CD14-positive monocyte (primary cell): Measurements from ENCODE around the gene CHMP2B. TPM values are rescaled to one million over a fixed set of nuclear protein-coding genes. Genes with fewer than 3 reads are reported as not detected.

Experiments
- DNase-seq, 3 donors: peaks; one replicate each; pipeline ENCODE4 v3.0.0-alpha.2; 2011 to 2022
- H2AFZ ChIP-seq: 2 replicates; pipeline ENCODE4 v1.6.0; 2012; ENCODE audit warnings: mild to moderate bottlenecking, low read depth, low read length, inconsistent platforms; ENCODE audit not compliant: insufficient read depth, poor library complexity, severe bottlenecking
- H3K27ac ChIP-seq, 2 donors: 1 replicate in 1 of 2; 2 replicates in 1 of 2; pipeline ENCODE4 v1.5.1; 2012 to 2013; ENCODE audit warnings: low read length in 2 of 2, control low read depth in 1 of 2, inconsistent platforms in 1 of 2, low read depth in 1 of 2, mild to moderate bottlenecking in 1 of 2
- H3K27me3 ChIP-seq, 2 donors: one replicate each; pipeline versions ENCODE4 v1.6.0 to v1.6.1; 2011 to 2013; ENCODE audit warnings: low read length in 2 of 2; ENCODE audit not compliant: control insufficient read depth in 2 of 2, insufficient read depth in 2 of 2
- H3K36me3 ChIP-seq, 2 donors: replicated peaks in 1 of 2; 1 replicate in 1 of 2; 2 replicates in 1 of 2; pipeline versions ENCODE4 v1.5.1 to v1.6.1; 2012 to 2013; ENCODE audit warnings: low read length in 2 of 2, control low read depth in 1 of 2, inconsistent platforms in 1 of 2, mild to moderate bottlenecking in 1 of 2; ENCODE audit not compliant: insufficient read depth in 2 of 2, control insufficient read depth in 1 of 2
- H3K4me1 ChIP-seq, 2 donors: 1 replicate in 1 of 2; 2 replicates in 1 of 2; pipeline versions ENCODE4 v1.5.1 to v1.6.1; 2012 to 2013; ENCODE audit warnings: low read length in 2 of 2, control low read depth in 1 of 2, inconsistent platforms in 1 of 2, mild to moderate bottlenecking in 1 of 2, moderate library complexity in 1 of 2; ENCODE audit not compliant: insufficient read depth in 2 of 2, control insufficient read depth in 1 of 2
- H3K4me2 ChIP-seq: replicated peaks from 2 replicates; pipeline ENCODE3; 2012; ENCODE audit warnings: low read length, moderate library complexity, mild to moderate bottlenecking; ENCODE audit not compliant: poor library complexity, severe bottlenecking; ENCODE audit errors: extremely low read depth
- H3K4me3 ChIP-seq, 3 experiments: fragments of 200-600 bp in 1 of 3; sonication (generic) in 1 of 3; replicated peaks in 1 of 3; 1 replicate in 2 of 3; 2 replicates in 1 of 3; pipeline ENCODE4 v1.5.1; 2011 to 2013; ENCODE audit warnings: low read length in 3 of 3, mild to moderate bottlenecking in 3 of 3, control low read depth in 2 of 3, low read depth in 2 of 3, inconsistent platforms in 1 of 3, moderate library complexity in 1 of 3
- H3K79me2 ChIP-seq: 2 replicates; pipeline ENCODE4 v1.6.0; 2012; ENCODE audit warnings: mild to moderate bottlenecking, control low read depth, inconsistent platforms, low read length, moderate library complexity; ENCODE audit not compliant: insufficient read depth
- H3K9ac ChIP-seq: 2 replicates; pipeline ENCODE4 v1.6.0; 2017; ENCODE audit warnings: low read length, mild to moderate bottlenecking; ENCODE audit not compliant: insufficient read depth, poor library complexity, severe bottlenecking
- H3K9me3 ChIP-seq, 2 donors: replicated peaks in 1 of 2; 1 replicate in 1 of 2; 2 replicates in 1 of 2; pipeline versions ENCODE4 v1.5.1 to v1.6.1; 2012 to 2013; ENCODE audit warnings: low read length in 2 of 2, control low read depth in 1 of 2; ENCODE audit not compliant: control insufficient read depth in 1 of 2, insufficient read depth in 1 of 2
- H4K20me1 ChIP-seq: 2 replicates; pipeline ENCODE4 v1.6.0; 2012; ENCODE audit warnings: mild to moderate bottlenecking, low read length, control low read depth, moderate library complexity; ENCODE audit not compliant: insufficient read depth
- H3K27ac Mint-ChIP-seq, 7 donors: one replicate each; pipeline ENCODE4 v1.8.0; 2020; ENCODE audit warnings: mild to moderate bottlenecking in 7 of 7, mixed read lengths in 7 of 7, moderate library complexity in 6 of 7, inconsistent platforms in 2 of 7
- H3K27me3 Mint-ChIP-seq, 3 donors: one replicate each; pipeline ENCODE4 v1.8.0; 2021 to 2022; ENCODE audit warnings: low read depth in 3 of 3, mild to moderate bottlenecking in 3 of 3, mixed read lengths in 3 of 3, moderate library complexity in 3 of 3, inconsistent platforms in 1 of 3
- H3K36me3 Mint-ChIP-seq, 2 donors: one replicate each; pipeline ENCODE4 v1.8.0; 2020; ENCODE audit warnings: mixed read lengths in 2 of 2, inconsistent platforms in 1 of 2, mild to moderate bottlenecking in 1 of 2
- H3K4me1 Mint-ChIP-seq: one replicate; pipeline ENCODE4 v1.8.0; 2020; ENCODE audit warnings: mild to moderate bottlenecking, mixed read lengths
- H3K4me3 Mint-ChIP-seq, 2 donors: one replicate each; pipeline ENCODE4 v1.8.0; 2020; ENCODE audit warnings: mild to moderate bottlenecking in 2 of 2, mixed read lengths in 2 of 2, moderate library complexity in 1 of 2
- H3K9me3 Mint-ChIP-seq, 7 donors: one replicate each; pipeline ENCODE4 v1.8.0; 2020 to 2022; ENCODE audit warnings: mixed read lengths in 7 of 7, mild to moderate bottlenecking in 6 of 7, moderate library complexity in 6 of 7, inconsistent platforms in 2 of 7
- CTCF ChIP-seq: fragments of 200-600 bp; IDR thresholded peaks from one replicate; pipeline ENCODE4 v1.8.0; 2022; ENCODE audit warnings: antibody characterized with exemption, mild to moderate bottlenecking
- WGBS: methylation state at CpG from one replicate; pipeline ENCODE4 v1.1.5; 2013; ENCODE audit warnings: missing lambda C conversion rate; ENCODE audit not compliant: insufficient coverage; 5-methylcytosine and 5-hydroxymethylcytosine counted together
- intact Hi-C, 2 donors: fragments of 100-400 bp; cut with micrococcal nuclease; formaldehyde crosslinking; loops; one replicate each; pipeline versions ENCODE4 v1.15.0 to v1.15.1; 2023
- polyA plus RNA-seq, 3 donors: library from polyadenylated mRNA; depleted of rRNA in 1 of 3; unstranded in 2 of 3; stranded (reverse) in 1 of 3; fragments of 300-500 nt in 2 of 3; fragments of >200 nt in 1 of 3; fragmentation: Illumina TruSeq in 2 of 3; gene quantifications; 1 replicate in 2 of 3; 2 replicates in 1 of 3; pipeline ENCODE4 v1.2.3, GENCODE V29; 2012 to 2021

The CHMP2B gene
- polyA plus RNA-seq, 3 donors, result 20.2 to 67.9 (median 62.1) TPM

- H3K27ac ChIP-seq, result no peak overlapping the region
- H3K36me3 ChIP-seq, result no peaks in the 10 kb centered on the region
- H3K27me3 ChIP-seq, result no peaks in the 10 kb centered on the region
- Mint-ChIP-seq H3K27ac (no peak overlapping the region), H3K27me3 (no peaks in the 10 kb centered on the region), H3K36me3 (no peaks in the 10 kb centered on the region), H3K4me3 (no peak overlapping the region), H3K9me3 (no peaks in the 10 kb centered on the region), H3K4me1 (peaks cover 28% of the 10 kb centered on the region)
- no peak overlapping the region for H3K9ac ChIP-seq
- no peaks in the 10 kb centered on the region for H3K9me3 ChIP-seq
- peaks cover 7 to 13% of the 10 kb centered on the region in 2 donors for H3K4me1 ChIP-seq
- intact Hi-C loops, result no loop called here
- no peak for DNase-seq
- no peak overlapping the region for H3K4me3 ChIP-seq
- no peak overlapping the region for H2AFZ ChIP-seq
- H3K79me2 ChIP-seq, result no peaks in the 10 kb centered on the region
- no peak for TF ChIP-seq CTCF
- no CpG with 5 or more reads among the region's 4 CpGs for WGBS
- no peaks in the 10 kb centered on the region for H4K20me1 ChIP-seq
- no peak overlapping the region for H3K4me2 ChIP-seq
These were observed 45.7 kb downstream of the CHMP2B start for GRCh38 chr3:87272718-87273341.

- Histone ChIP-seq H3K4me3 (no peak within 1 kb of the TSS), H3K36me3 (no peaks in the 10 kb centered on the region), H3K27ac (no peak within 1 kb of the TSS), H3K4me1 (peaks cover 1 to 4% of the 10 kb centered on the region in 2 donors), H3K9ac (no peak within 1 kb of the TSS), H3K27me3 (no peaks in the 10 kb centered on the region), H3K9me3 (no peaks in the 10 kb centered on the region), H4K20me1 (no peaks in the 10 kb centered on the region), H3K4me2 (no peak within 1 kb of the TSS), H3K79me2 (no peaks in the 10 kb centered on the region), H2AFZ (no peak within 1 kb of the TSS)
- Mint-ChIP-seq H3K27me3 (peaks cover 0 to 2% (median 0%) of the 10 kb centered on the region in 3 donors), H3K36me3 (no peaks in the 10 kb centered on the region), H3K4me3 (no peak within 1 kb of the TSS), H3K9me3 (peaks cover 0 to 2% (median 0%) of the 10 kb centered on the region in 7 donors), H3K4me1 (peaks cover 10% of the 10 kb centered on the region), H3K27ac (no peak within 1 kb of the TSS)
- no peak for DNase-seq
- intact Hi-C loops, result no loop called here
- no peak for TF ChIP-seq CTCF
- no CpG with 5 or more reads among the region's 6 CpGs for WGBS
These were observed 49.4 kb downstream of the CHMP2B start, which contains the start of gene POU1F1 for GRCh38 chr3:87276484-87276883. Gene POU1F1 (minus strand): TSS chr3:87276584. CDS start chr3:87276462, 122 bp downstream.
